HG03565 (cell line): ENCODE results near the gene SMPDL3A.
A peak's percentile ranks its signal among the peaks of the same experiment; 100 is the strongest.

Experiments
- ATAC-seq: cut with Tn5 transposase; IDR thresholded peaks from one replicate; pipeline ENCODE4 v1.9.1; 2021; ENCODE audit warnings: mild to moderate bottlenecking, moderate library complexity; ENCODE audit not compliant: unreplicated experiment

Gene SMPDL3A

DNA sequence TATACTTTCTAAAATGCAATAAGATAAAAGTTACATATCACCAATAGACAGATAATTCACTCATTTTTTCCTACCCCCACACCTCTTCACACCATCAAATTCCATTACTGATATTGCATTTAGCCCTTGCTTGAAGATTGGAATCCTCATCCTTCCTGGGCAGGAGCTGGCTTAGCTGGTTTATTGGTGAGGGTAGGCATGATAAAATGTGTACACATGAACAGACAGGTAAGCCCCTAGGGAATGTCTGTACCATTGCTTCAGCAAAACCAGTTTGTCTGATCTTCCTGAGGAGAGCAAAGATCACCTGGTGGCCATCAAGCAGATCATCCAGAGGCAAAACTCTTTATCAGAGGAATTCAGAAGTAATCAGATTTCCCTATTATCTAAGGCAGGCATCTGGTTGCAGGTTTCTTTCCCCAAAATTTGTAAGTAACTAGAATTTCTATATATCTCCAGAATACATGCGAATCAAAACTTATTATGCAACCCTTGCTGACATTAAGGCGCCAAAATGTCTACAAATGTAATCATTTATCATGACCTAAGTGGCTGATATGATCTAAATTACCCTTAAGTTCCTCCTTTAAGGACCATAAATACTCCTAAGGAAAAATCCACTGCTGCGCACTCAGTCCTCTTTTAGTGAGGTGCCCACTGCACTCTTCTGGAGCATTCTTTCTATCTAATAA is 16.2 kb upstream of the SMPDL3A start:
- ATAC-seq: no peak

DNA sequence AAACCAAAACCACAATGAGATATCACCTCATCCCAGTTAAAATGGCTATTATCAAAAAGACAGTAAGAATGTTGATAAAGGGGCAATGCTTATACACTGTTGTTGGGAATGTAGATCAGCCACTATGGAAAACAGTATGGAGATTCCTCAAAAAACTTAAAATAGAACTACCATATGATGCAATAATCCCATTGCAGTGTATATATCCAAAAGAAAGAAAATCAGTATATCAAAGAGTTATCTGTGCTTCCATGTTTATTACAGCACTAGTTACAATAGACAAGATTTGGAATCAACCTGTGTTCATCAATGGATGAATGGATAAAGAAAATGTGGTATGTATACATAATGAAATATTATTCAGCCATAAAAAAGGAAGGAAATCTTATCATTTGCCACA is 13.1 kb upstream of the SMPDL3A start:
- no peak for ATAC-seq

- ATAC-seq: no peak
These were observed 10.8 kb upstream of the SMPDL3A start for GRCh38 chr6:122778302-122778701.

- ATAC-seq: no peak
These were observed 9.9 kb upstream of the SMPDL3A start for GRCh38 chr6:122778985-122779661.

DNA sequence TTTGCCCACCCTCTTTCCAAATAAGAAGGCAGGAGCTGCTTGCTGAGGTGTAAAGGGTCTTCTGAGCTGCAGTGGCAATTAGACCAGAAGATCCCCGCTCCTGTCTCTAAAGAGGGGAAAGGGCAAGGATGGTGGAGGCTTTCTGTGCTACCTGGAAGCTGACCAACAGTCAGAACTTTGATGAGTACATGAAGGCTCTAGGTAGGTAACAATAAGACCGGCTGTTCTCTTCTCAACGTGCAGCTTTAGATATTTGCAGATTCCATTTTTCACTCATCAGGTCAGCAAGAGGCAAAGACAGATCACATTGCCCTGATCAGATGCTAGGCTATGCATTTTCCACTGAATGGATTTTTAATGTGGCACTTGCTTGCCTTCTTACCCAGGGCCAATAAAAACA is 9.4 kb upstream of the SMPDL3A start, which contains the start of gene FABP7:
FABP7 (plus strand) TSS at position 50 of the 400 bp plus-strand sequence; CDS start at position 129, 79 bp downstream.
- no peak for ATAC-seq

DNA sequence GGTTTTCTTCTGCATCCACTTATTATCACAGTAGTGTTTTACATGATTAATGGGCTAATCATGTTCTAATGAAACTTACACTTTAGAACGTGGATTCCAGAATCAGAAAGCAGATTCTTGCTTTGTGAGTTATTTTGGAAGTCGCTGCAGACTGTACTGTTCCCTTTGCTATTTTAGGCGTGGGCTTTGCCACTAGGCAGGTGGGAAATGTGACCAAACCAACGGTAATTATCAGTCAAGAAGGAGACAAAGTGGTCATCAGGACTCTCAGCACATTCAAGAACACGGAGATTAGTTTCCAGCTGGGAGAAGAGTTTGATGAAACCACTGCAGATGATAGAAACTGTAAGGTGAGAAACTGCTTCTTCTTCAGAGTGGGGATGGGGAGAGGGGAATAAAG is 8.9 kb upstream of the SMPDL3A start:
- no peak for ATAC-seq

DNA sequence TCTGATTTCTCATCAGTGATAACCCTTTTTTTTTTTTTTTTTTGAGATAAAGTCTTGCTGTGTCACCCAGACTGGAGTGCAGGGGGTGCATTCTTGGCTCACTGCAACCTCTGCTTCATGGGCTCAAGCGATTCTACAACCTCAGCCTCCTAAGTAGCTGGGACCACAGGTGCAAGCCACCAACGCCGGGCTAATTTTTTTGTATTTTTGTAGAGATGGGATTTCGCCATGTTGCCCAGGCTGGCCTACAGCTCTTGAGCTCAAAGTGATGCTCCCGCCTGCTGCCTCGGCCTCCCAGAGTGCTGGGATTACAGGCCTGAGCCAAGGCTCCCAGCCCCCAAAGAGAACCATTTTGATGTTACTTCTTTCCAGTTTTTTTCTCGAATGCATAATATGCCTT is 7.3 kb upstream of the SMPDL3A start:
- ATAC-seq: no peak

DNA sequence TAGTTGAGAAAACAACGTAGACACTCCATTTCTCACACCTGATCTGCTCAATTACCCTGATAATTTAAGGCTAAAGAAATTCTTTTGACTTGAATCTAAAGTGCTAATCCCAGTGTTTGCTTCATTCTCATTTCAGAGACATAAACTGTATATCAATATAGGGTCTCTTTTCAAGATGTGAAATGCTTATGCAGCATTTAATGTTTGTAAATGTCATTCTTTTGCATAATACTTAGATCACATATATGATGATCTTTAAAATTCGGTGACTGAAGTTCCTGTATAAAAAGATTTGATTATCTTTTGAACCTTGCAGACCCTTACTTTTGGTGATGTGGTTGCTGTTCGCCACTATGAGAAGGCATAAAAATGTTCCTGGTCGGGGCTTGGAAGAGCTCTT is 5.7 kb upstream of the SMPDL3A start:
- ATAC-seq: no peak

GRCh38 chr6:122785891-122786290 is 3.2 kb upstream of the SMPDL3A start:
- ATAC-seq: no peak

DNA sequence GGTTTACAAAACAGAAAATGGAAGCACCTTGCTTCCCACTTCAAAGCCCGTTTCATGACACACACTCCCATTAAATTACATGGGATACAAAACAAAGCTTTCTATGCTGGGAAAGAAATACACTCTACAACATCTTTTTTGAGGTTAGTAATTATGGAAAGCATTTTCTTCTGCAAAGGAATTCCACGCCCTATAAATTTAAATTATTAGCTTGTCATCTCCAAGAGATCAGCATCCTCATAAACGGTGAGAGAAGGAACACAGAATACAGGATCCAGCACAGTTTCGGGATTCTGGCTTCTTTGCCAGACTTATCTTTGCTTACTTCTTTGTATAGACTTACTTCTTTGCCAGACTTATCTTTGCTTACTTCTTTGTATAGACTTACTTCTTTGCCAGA is 1.3 kb upstream of the SMPDL3A start:
- no peak for ATAC-seq

DNA sequence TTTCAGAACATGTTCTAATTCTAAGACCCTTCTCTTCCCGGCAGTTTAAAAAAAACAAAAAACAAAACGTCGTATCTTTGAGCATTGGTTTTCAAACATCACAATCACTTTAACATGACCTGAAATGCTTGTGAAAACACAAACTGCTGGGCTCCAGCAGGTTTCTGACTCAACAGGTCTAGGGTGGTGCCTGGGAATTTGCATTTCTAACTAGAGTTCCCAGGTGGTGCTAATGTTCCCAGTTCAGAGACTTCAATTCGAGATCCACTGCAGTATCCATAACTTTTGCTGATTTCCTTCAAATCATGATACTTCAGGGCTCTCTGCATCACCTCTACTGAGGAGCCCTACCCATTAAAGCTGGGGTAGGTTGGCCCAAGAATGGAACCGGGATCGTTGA is 850 bp upstream of the SMPDL3A start:
- no peak for ATAC-seq

- no peak for ATAC-seq
These were observed 336 bp upstream of the SMPDL3A start for GRCh38 chr6:122788663-122789181.

DNA sequence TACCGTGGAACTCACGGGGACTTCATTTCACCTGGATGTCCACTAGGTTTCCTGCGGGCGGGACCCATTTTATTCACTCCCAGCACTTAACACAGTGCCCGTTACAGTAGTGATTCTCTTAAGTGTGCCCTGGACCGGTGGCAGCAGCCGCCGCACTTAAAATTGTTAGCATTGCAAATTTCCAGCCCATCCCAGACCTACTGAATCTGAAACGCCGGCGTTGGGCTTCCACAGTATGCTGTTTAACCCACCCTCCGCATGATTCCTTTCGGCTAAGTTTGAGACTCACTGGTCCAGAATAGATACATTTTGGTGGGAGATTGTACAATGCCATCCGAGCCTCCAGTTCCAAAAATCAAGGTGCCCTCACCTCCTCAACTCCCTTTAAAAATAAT is 967 bp downstream of the SMPDL3A start:
- ATAC-seq: no peak

- ATAC-seq: no peak
These were observed 1.6 kb downstream of the SMPDL3A start for GRCh38 chr6:122790423-122791309.

DNA sequence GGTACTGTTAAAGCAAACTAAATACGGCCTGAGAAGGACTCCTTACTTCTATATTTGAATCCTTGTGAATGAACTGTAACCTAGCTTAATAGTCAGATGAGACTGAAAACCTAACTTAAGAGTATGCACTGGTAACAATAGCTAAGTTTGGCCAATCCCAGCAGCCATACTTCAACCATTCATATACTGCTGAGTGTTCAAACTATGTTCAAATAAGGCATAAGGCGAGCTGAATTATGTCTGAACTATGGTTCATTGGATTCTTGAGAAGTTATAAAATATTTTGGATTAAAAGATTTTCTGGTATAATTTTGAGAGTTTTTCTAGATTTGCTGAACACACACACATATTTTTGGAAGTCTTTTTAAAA is 2.2 kb downstream of the SMPDL3A start:
- no peak for ATAC-seq

DNA sequence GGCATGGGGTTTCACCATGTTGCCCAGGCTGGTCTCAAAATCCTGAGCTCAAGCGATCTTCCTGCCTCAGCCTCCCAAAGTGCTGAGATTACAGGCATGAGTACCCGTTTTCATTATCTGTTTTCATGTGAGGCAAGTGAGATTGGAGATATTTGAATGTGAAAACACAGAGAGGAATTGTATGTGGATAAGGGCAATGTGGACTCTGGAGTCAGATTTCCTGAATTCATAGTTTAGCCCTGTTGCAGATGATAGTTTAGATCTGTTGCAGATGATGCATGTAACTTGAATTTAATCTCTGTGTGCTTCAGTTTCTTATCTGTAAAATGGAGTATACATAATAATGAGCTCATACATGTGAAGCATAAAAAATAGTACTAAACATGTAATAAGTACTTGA is 3.7 kb downstream of the SMPDL3A start:
- ATAC-seq: no peak

DNA sequence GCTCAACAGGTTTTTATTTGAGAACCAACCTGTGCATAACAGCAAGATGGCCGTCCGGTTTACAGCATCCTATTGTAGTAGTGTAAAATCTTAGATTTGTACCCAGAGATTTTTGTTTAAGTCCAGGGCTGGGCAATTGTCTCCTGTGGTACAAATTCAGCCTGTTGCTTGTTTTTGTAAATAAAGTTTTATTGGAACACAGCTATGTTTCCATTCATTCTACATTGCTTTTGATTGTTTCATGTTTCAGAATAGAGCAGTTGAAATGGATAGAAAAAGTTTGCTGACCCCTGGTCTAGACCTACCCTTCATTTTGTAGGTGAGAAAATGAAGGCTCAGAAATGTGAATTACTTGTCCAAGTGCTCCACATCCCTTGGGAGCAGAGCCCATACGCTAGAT is 8.5 kb downstream of the SMPDL3A start:
- ATAC-seq: no peak

DNA sequence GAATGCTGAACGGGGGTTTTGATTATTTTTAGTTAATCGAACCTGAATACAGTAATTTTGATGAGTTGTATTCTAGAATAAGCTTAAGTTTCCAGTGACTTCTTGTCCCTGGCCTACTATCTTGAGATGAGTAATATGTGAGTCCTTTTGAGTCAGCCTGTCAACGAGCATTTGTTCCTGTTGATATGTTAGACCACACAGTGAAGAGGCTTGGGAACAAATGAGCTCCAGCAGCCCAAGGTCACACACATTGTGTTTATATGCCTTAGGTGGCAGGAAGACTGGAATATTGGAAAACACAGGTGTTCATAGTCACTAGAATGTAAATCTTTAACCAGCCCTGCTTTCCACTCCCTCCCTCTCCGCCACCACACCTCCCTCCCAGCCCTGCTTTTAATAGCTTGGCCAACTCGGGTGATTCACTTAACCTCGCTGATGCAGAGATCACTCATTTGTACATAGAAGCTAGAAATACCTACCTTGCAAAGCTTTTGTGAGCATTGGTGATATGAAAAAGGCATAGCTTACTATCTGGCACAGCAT is 9.1 kb downstream of the SMPDL3A start:
- peak; percentile 96 for ATAC-seq

GRCh38 chr6:122799140-122799745 is 10.2 kb downstream of the SMPDL3A start:
- ATAC-seq: no peak

DNA sequence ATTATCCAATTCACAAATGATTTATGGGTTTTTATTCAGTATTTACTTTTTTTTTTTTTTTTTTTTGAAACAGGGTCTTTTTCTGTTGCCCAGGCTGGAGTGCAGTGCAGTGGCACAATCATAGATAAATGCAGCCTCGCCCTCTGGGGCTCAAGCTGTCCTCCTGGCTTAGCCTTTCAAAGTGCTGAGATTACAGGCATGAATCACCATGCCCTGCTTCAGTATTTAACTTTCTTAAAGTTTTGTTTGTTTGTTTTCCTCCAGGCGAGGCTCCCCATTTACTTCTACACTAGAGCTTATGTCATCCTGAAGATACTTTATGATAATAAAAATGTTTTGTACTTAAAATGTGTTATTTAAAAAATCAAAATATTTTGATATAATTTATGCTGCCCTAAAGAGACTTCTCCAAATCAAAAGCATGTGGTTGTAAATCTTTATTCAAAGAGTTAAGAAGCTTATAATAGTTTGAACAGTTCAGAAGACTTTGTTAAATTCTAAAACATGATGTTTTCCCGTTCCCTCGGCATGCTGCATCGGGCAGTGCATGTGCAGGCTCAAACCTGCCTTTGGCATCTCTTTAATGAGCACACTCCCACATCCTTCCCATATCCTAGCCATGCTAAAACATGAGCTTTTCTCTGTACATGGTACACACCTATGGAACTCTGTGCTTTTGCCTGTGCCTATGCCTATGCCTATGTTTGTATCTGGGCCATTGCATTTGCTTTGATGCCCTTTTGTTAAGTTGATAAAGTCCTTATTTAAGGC is 11.0 kb downstream of the SMPDL3A start:
- no peak for ATAC-seq
